NCI-H1417 treated with DMSO at 0.1 percent for 48 hours (cell line): ENCODE data around the gene IFIT2.
"Not testable (repeated sequence)": the region's sequence is repeated elsewhere in the genome, so short reads cannot be mapped to it uniquely, and the experiment has no call there.

Source experiments
- DNase-seq: peaks from one replicate; lab custom pipeline; 2025; lab: John Stamatoyannopoulos, UW

The IFIT2 gene, protein sequence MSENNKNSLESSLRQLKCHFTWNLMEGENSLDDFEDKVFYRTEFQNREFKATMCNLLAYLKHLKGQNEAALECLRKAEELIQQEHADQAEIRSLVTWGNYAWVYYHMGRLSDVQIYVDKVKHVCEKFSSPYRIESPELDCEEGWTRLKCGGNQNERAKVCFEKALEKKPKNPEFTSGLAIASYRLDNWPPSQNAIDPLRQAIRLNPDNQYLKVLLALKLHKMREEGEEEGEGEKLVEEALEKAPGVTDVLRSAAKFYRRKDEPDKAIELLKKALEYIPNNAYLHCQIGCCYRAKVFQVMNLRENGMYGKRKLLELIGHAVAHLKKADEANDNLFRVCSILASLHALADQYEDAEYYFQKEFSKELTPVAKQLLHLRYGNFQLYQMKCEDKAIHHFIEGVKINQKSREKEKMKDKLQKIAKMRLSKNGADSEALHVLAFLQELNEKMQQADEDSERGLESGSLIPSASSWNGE

DNA sequence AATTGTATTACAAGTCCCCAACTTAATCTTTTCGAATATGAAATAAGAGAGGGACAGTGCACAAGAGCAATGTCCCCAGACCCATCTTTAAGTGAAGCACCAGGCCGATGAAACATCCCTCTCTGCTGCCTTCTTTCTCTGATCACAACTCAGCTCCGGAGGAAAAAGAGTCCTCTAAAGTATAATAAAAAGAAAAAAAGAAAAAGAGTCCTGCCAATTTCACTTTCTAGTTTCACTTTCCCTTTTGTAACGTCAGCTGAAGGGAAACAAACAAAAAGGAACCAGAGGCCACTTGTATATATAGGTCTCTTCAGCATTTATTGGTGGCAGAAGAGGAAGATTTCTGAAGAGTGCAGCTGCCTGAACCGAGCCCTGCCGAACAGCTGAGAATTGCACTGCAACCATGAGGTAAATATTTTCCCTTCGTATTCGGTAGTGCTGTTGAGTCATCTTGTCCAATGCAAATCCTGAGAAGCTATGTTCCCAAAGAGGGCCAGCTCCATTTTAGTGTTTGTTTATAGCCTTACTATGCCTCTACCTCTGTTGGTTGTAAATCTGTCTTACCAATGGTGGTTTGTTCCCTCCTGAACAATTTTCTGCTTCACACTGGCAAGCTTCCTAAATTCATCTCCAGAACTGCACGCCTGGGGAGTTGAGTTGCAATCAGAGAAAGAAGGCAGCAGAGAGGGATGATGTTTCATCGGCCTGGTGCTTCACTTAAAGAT lies at the start of gene IFIT2:
Gene IFIT2 (plus strand): TSS at position 326 of the 725 bp plus-strand sequence. CDS start 78 bp downstream, at position 404.
- no peak for DNase-seq

DNA sequence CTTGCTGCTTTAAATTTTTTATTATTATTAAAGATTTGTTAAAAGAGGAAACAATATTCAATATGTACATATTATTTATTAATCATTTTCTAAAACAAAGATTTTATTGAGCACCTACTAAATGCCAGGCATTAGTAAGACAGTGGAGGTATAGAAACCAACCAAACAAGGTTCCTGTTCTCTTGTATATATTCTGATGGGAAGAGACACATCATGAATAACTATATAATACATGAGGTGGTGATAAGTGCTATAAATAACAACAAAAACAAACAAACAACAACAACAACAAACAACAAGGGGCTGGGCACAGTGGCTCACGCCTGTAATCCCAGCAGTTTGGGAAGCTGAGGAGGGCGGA lies 49.6 kb upstream of the IFIT2 start:
- no peak for DNase-seq

DNA sequence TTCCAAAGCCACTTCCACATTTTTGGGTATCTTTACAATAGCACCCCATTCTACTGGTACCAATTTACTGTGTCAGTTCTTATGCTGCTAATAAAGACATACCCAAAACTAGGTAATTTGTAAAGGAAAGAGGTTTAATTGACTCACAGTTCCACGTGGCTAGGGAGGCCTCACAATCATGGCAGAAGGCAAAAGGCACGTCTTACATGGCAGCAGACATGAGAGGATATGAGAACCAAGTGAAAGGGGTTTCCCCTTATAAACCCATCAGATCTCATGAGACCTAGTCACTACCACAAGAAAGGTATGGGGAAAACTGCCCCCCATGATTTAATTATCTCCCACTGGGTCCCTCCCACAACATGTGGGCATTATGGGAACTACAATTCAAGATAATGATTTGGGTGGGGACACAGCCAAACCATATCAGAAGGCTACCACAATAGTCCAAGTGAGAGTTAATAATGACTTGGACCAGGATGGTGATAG lies 46.7 kb upstream of the IFIT2 start:
- not testable (repeated sequence) for DNase-seq

DNA sequence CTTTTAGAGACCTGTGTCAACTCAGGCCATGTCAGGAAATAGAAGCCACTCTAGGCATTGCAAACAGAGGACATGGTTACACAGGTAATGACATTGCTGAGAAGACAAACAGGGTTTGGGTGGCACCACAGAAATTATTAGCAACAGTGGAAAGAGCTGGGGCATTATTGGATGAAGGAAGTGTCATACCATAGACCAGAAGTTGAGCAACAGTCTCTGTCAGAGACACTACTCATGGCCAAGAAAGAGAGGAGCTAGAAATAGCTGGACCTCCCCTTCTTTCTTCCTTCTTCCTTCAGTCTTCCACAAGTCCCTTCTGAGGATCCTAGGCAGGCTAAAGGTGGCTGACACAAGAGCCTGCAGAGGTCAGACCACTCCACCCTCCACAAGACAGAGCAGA lies 46.1 kb upstream of the IFIT2 start:
- DNase-seq: no peak

DNA sequence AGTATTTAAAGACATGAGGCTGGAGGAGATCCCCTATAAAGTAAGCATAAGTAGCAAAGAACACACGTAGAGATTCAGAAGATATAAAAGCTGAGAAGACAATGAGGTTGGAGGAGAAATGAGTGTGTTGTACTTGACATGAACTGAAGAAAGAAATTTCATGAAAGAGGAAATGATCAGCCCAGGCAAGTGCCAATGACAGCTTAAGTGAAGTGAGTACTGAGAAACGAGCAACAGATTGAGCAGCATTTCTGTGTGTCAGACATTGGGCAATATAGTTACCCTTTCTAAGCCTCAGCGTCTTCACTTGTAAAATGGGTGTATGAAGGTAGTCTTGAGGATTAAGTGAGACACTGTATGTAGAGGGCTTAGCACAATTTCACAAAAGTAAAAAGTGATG lies 45.5 kb upstream of the IFIT2 start:
- DNase-seq: no peak

DNA sequence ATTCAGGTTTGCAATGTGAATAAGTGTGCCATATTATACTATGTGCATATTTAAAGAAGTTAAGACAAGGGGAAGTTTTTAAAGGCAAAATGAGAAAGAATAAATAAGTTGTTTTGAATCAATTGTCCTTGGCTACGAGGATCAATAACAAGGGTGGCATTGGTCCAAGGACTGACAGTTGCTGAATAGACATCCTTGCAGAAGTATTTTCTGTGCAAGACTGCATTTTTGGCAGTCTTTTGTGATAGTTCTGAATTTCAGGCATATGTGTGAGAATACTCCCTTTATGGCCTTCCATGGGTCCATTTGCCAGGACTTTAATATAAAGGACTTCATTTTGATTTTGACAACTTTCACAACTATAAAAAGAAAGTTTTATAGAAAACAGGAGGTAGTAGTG lies 44.9 kb upstream of the IFIT2 start:
- DNase-seq: no peak

DNA sequence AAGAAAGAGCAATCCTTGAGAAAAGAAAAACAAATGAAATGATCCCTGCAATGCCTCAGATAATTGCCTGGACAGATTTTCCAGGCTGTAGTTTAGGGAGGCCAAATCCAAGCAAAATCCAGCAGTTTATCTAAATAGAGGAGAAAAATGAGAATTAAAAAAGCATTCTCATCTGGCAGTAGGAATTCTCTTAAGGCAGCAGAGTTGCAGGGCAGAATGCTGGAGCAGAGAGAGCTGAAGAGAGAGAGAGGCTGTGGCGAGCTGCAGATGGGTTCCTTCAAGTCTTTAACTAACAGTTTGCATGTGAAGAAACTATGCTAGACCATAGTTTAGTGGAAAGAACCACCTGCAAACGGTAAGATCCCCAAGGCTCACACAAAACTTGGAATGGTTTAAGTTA lies 44.3 kb upstream of the IFIT2 start:
- no peak for DNase-seq

DNA sequence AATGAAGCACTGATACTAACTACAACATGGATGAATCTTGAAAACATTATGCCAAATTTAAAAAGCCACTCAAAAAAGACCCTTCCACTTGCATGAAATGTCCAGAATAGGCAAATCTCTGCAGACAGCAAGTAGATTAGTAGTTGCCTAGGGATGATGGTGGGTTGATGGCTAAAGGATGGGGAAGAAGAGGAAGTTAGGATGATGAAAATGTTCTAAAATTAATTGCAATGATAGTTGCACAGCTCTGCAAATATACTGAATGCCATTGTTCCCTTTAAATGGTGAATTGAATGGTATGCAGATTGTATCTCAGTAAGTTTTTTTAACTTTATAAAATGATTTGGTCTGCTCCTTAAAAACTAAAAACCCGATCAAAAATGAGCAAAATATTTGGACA lies 43.0 kb upstream of the IFIT2 start:
- no peak for DNase-seq

DNA sequence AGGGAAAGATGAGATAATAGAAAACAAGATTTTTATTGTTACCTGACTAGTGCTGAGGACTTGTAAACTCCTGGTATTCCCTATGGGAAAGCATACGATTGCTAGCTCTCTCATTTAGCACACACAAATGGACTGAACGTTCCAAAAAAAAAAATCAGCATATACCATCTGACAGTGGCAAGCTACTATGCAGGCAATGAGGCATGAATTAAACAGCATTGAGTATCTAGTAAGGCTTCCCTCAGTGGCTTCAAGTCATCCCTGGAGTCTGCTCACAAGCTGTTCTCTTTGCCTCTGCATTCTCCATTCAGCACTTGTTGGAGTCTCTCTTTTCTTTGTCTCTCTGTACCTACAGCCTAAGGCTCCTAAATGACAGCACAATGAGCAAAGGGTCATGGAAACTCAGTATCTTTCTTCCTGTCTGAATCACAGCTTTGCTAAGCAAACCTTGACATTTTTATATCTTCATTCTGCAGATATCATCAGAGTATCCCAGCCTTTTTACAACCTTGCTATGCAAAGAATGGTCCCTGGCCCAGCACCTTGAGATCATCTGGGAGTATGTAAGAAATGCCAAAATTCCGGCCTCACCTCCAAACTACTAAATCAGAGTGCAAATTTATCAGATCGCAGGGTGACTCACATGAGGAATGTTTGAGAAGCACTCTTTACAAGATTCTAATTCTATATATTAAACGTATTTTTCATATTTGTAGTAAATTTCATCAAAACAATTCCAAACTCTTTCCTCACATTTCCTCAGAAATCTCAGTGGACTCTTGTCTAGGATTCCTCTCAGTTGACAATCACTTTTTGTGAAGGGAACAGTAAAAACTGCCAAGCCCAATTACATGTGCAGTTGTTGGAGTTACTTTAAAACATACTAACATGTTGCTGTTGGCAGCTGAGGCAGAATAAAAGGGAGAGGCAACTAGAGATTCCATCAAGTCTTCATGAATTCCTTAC lies 39.5 kb upstream of the IFIT2 start:
- DNase-seq: no peak

DNA sequence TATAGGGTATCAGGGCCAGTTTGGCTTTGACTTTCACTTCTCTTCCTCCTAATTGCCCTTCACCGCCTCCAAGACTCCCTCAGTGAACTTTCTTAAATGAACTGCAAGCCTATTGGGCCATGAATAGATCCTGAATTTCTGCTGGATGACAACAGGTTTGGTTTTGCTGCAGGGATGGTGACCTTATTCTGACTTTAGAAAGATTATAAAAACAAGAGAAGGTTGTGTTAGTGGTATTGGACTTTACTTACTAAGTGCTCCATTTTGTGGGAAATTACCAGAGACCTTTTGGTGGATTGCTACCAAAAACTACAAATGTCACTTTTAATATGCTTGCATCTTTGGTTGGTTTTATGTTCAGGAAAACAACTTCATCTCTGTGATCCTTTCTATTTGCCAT lies 38.8 kb upstream of the IFIT2 start:
- DNase-seq: no peak

DNA sequence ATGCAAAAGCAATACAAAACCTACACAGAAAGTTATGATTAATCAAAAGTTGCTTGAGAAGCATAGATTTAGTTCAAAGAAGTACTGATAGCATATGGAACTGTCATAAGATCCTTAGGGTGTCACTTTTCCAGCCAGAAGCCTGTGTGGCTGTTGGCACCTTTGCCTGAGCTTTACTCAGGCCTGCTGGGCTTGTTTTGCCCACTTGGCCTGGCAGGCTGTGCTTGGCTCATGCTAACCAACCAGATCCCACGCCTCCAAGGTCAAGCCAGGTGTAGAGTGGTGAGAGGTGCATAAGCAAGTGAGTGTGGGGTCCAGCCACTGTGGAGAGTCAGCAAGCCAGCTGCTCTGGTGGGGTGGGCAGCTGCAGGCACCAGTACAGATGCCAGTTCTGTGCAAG lies 38.3 kb upstream of the IFIT2 start:
- DNase-seq: no peak

DNA sequence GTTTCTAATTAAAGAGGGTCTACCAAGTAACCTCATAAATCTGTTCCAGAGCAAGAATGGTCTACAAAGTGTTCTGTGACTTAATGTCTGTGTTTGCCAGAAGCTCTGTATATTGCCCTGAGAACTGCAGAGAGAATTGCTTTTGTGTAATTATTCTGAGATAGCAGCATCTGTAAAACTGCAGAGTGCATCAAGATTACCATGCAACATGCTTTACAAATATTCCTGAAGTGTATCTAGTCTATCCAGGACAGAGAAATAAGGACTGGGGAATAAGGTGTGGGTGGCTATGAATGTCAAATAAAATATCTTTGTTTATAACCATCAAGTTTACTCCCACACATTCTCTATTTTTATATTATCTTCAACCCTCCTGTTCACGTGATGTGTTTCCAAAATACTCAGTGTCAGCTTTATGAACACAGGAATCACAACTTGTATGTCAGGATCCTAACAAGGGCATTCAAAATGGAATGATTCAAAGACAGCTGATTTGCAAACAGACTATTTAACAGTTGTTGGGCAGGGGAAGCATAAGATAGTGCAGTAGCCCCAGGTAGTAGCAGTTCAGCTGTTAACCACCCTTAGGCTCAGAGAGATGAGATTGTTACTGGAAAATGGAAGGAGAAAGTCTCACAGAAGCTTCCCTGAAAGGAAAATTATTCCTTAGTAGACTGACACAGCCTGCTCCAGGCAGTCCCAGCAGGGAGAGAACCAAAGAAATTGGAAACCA lies 35.0 kb upstream of the IFIT2 start:
- no peak for DNase-seq

DNA sequence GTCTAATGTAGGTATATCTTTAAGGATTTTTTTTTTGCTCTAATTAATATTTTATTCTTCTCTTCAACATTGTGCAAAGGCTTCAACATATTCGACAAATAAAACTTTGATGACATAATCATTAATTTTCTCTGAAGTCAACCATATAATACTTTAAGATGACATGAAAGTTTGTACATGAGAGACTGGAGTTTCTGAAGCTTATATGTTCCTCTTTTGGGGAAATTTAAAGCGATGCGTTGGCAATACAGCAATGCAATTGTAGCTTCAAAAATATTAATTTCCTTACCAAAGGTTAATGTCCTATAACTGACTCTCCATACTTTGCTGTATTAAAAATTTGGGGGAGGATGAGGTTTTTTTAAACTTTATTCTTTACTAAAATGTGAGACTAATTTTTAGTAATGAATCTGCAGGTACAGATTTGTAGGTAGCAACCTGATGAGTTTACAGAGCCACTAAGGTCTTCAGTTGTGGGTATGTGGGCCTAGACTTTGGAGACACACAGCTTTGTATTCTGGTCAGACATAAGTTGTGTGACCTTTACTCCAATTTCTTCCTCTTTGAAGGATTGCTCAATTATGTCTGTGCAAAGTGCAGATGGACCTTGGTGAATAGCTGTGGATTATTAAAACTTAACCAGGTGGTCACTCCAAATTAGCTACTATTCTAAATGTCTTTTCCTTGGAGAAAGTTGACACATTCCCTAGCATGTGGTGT lies 32.3 kb upstream of the IFIT2 start:
- DNase-seq: no peak

DNA sequence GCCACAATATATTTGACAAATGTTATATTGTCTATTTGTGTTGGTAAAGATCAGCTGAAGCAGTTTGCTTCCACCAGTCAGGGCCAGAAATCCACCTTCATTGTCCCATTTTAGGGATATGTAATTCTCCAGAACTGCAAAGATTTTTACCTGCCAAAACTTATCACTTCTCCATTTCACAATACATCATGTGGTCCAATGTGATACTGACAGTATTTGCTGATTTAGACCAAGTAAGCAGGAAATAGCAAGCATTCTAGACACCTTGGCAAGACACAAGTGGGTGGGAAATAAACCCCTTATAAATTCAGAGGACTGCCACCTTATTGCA lies 31.7 kb upstream of the IFIT2 start:
- DNase-seq: no peak

DNA sequence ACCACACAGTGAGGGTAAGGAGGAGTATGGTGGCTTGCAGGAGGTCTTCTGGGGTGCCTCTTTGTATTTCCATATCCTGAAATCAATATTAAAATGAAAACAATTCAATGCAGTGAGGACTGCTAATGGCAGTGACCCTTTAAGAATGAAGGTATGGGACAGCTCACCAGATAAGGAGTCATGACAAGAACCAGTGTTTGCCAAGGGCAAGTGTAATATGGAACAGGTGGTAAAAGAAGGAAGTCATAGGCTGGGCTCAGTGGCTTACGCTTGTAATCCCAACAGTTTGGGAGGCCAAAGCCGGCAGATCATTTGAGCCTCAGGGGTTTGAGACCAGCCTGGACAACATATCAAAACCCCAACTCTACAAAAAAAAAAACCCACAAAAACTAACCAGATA lies 30.3 kb upstream of the IFIT2 start:
- no peak for DNase-seq

DNA sequence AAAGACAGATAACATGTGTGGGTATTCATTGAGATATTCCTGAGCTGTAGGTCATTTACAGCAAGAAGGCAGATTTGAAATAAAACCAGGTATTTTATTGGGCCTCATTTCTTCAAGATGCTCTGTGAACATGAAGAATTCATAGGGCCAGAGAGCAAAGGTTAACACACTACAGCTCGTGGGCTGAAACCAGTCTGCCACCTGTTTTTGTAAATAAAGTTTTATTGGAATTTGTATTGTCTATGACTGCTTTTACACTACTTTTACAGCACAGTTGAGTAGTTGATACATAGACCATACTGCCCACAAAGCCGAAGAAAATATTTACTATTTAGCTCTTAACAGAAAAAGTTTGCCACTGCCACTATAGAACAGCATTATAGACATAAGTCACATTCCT lies 28.2 kb upstream of the IFIT2 start:
- DNase-seq: no peak

DNA sequence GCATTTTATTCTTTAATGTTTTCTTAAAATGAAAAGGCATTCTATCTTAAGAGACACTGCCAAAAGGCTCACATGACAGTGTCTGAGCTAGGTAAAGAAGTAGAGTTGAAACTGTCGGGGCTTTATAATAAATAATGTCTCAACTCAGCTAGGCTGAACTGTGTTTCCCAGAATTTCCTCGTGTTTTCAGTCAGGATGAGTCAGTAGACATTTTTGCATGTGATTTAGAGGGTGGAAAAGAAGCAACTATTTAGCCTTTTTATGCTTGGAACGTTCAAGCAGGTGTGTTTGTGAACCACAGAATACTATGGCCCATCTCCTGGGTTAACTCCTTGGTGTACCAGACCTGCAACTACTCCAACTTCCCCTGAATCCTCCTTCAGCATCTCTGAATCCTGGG lies 26.9 kb upstream of the IFIT2 start:
- DNase-seq: no peak

DNA sequence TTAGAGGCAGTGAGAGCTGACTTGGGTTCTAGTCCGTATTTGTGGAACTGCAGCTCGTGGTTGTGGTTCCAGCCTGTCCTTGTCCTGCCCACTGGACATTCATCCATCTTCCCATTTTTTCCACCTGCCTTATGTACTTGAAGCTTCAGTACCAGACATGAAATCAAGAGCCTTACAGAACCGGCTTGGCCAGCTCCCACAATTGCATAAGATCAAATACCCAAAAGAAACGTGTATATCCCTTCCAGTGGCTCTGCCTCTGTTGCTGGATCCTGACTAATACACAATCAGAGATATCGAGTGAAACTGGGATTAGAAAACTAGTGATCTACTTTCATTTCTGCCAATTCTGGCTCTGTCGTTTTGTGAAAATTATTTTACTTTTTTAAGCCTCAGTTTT lies 26.5 kb upstream of the IFIT2 start:
- no peak for DNase-seq

DNA sequence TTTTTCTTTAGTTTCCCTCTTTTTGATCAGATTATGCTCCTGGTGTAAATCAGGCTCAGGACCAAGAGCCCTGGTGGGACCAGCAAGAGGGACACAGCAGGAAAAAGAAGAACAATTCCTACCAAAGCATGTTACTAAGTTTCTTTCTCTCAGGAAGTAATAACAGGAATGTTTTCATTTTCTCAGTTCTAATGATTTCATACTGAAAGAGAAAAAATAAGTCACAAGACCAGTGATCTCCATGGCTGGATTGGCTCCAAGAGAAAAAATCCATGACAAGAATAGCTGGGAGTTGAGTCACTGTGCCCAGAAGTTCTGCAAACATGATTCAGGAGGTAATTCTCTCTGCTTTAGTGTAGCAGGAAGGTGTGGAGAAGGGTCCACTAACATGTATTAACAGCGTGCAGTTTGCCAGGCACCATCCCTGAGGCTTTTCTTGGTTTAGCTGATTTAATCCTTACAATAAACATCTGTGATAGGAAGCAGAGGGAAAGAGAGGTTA lies 23.8 kb upstream of the IFIT2 start:
- no peak for DNase-seq

DNA sequence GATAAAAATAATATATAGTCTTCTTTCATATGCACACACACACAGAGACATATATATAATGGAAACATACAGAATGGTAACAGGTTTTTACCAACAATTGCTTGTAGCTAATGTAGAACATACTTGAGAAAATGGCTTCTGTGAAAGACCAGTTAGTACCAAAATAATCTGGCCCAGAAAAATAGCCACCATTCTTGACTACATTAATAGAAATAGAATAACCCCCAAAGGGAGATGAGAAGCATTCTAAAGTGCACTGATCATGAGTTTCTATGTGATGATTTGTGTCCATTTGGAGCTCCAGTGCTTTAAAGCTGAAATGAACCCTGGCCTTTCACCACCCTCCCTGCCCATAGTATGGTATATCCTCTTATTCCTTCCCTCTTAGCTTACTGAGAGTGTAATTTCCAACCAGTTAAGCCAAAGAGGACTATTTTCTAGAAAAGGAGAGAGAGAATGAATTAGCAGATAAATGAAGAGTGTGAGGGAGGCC lies 22.9 kb upstream of the IFIT2 start:
- DNase-seq: no peak

DNA sequence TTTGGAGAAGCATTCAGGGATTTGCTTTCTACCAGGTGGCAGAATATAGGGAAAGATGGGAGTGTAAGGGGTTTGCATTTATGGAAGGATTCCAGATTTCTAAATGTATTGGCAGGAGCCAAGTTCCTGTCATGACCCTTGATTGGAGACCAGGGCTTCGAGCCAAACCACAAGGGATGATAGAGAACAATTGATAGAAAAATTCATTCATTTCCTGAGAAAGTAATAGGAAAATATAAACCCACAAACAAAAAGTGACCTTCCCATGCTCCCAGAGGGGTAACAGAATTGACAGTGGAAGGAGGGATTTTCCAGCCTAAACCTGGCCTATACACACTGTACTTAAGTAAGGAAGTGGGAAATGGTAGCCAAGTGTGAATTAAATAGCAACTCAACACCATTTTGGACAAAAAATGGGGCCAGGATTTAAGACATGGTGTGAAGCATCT lies 22.4 kb upstream of the IFIT2 start:
- no peak for DNase-seq
